Uterus (tissue), 4 donors: ENCODE data around the gene PTPRQ. TPM values are rescaled to one million over a fixed set of nuclear protein-coding genes. Genes with fewer than 3 reads are reported as not detected.

Experiments
- DNase-seq, 2 donors: peaks; one replicate each; pipeline ENCODE4 v3.0.0-alpha.2; 2019 to 2020
- H3K27ac ChIP-seq, 2 donors: fragments of 200-600 bp; sonication (generic); 1 replicate in 1 of 2; 2 replicates in 1 of 2; pipeline ENCODE4 v1.5.1; 2016 to 2018
- H3K27me3 ChIP-seq, 2 donors: fragments of 200-600 bp; sonication (generic); one replicate each; pipeline ENCODE4 v1.5.1; 2018 to 2019; ENCODE audit warnings: control low read depth in 1 of 2
- H3K36me3 ChIP-seq, 2 donors: fragments of 200-600 bp; sonication (generic); one replicate each; pipeline ENCODE4 v1.5.1; 2019; ENCODE audit warnings: control low read depth in 1 of 2
- H3K4me1 ChIP-seq, 2 donors: fragments of 200-600 bp; sonication (generic); one replicate each; pipeline ENCODE4 v1.5.1; 2018 to 2019; ENCODE audit warnings: control low read depth in 1 of 2
- H3K4me3 ChIP-seq, 2 donors: fragments of 200-600 bp; sonication (generic); 1 replicate in 1 of 2; 2 replicates in 1 of 2; pipeline ENCODE4 v1.5.1; 2018 to 2019; ENCODE audit warnings: mild to moderate bottlenecking in 1 of 2
- H3K9me3 ChIP-seq, 2 donors: fragments of 200-600 bp; sonication (generic); one replicate each; pipeline ENCODE4 v1.5.1; 2019; ENCODE audit warnings: control low read depth in 1 of 2
- CTCF ChIP-seq, 4 experiments: fragments of 200-600 bp in 2 of 4; fragments of 450-650 bp in 2 of 4; sonication (generic) in 2 of 4; IDR thresholded peaks; one replicate each; pipeline ENCODE4 v1.5.1; 2016 to 2019; ENCODE audit warnings: antibody characterized with exemption in 4 of 4, mild to moderate bottlenecking in 2 of 4, moderate library complexity in 1 of 4
- POLR2A ChIP-seq, 2 donors: fragments of 450-650 bp; IDR thresholded peaks; one replicate each; pipeline ENCODE4 v1.6.1; 2016; ENCODE audit warnings: antibody characterized with exemption in 2 of 2, mild to moderate bottlenecking in 1 of 2, moderate library complexity in 1 of 2
- intact Hi-C: fragments of 100-400 bp; cut with DNase I; formaldehyde crosslinking; loops from one replicate; pipeline ENCODE4 v1.15.1; 2023; ENCODE audit warnings: low total_unique reads
- total RNA-seq, 4 donors: library from RNA; depleted of rRNA in 3 of 4; stranded (reverse); fragments of >200 nt in 3 of 4; gene quantifications; one replicate each; pipeline versions ENCODE4 v1.1.0 to v1.2.4, GENCODE V29; 2014 to 2023
- donor health status: DM: yes; HTN: yes; CAD: no.

PTPRQ gene
- total RNA-seq, 4 donors from 2014 or later, result 0.29 to 1.3 (median 1.0) TPM; not detected in 1

GRCh38 chr12:80698847-80699542 is 255.0 kb downstream of the PTPRQ start:
- DNase-seq, result no peak
- intact Hi-C loops, result no loop called here

GRCh38 chr12:80700327-80700726 is 256.3 kb downstream of the PTPRQ start:
- no peak overlapping the region for H3K27ac ChIP-seq
- H3K4me1 ChIP-seq, result no peaks in the 10 kb centered on the region
- no peak for DNase-seq
- H3K9me3 ChIP-seq, result no peaks in the 10 kb centered on the region
- H3K27me3 ChIP-seq, result no peaks in the 10 kb centered on the region
- TF ChIP-seq POLR2A (IDR thresholded peaks at IDR 0.05), result no peak
- TF ChIP-seq CTCF (IDR thresholded peaks at IDR 0.05), result no peak
- intact Hi-C loops, result no loop called here
- no peak overlapping the region for H3K4me3 ChIP-seq
- H3K36me3 ChIP-seq, result no peaks in the 10 kb centered on the region

More at GRCh38 chr12:80698847-80699542, 255.0 kb downstream of the PTPRQ start:
- TF ChIP-seq POLR2A (IDR thresholded peaks at IDR 0.05) (no peak), CTCF (IDR thresholded peaks at IDR 0.05) (no peak)
- Histone ChIP-seq H3K27ac (no peak overlapping the region), H3K4me1 (no peaks in the 10 kb centered on the region), H3K36me3 (no peaks in the 10 kb centered on the region), H3K27me3 (no peaks in the 10 kb centered on the region), H3K4me3 (no peak overlapping the region), H3K9me3 (no peaks in the 10 kb centered on the region)

GRCh38 chr12:80701388-80701787 is 257.4 kb downstream of the PTPRQ start:
- H3K27me3 ChIP-seq, result no peaks in the 10 kb centered on the region
- no peak for DNase-seq
- no peaks in the 10 kb centered on the region for H3K4me1 ChIP-seq
- no peaks in the 10 kb centered on the region for H3K9me3 ChIP-seq
- intact Hi-C loops, result no loop called here
- no peak overlapping the region for H3K4me3 ChIP-seq
- H3K27ac ChIP-seq, result no peak overlapping the region
- H3K36me3 ChIP-seq, result no peaks in the 10 kb centered on the region
- TF ChIP-seq CTCF (IDR thresholded peaks at IDR 0.05) (no peak), POLR2A (IDR thresholded peaks at IDR 0.05) (no peak)

- no peak overlapping the region for H3K4me3 ChIP-seq
- H3K36me3 ChIP-seq, result no peaks in the 10 kb centered on the region
- TF ChIP-seq CTCF (IDR thresholded peaks at IDR 0.05) (no peak), POLR2A (IDR thresholded peaks at IDR 0.05) (no peak)
- no peaks in the 10 kb centered on the region for H3K27me3 ChIP-seq
- DNase-seq, result no peak
- intact Hi-C loops, result no loop called here
- no peaks in the 10 kb centered on the region for H3K9me3 ChIP-seq
- peak overlapping the region in 1 of 2 donors; percentile 4 for H3K27ac ChIP-seq
- no peaks in the 10 kb centered on the region for H3K4me1 ChIP-seq
Observed at GRCh38 chr12:80702889-80703805, 259.1 kb downstream of the PTPRQ start.

- Histone ChIP-seq H3K36me3 (no peaks in the 10 kb centered on the region), H3K4me1 (no peaks in the 10 kb centered on the region), H3K9me3 (no peaks in the 10 kb centered on the region), H3K4me3 (no peak overlapping the region), H3K27ac (no peak overlapping the region), H3K27me3 (no peaks in the 10 kb centered on the region)
- TF ChIP-seq POLR2A (IDR thresholded peaks at IDR 0.05), result no peak
- intact Hi-C loops, result no loop called here
- DNase-seq, result no peak
Observed at GRCh38 chr12:80704420-80704819, 260.4 kb downstream of the PTPRQ start.
